GM18873 (cell line): ENCODE data around the gene MAPK8.
"Not testable (repeated sequence)": the region's sequence is repeated elsewhere in the genome, so short reads cannot be mapped to it uniquely, and the experiment has no call there.

ENCODE experiments used
- ATAC-seq: cut with Tn5 transposase; IDR thresholded peaks from one replicate; pipeline ENCODE4 v1.9.1; 2021; ENCODE audit warnings: mild to moderate bottlenecking, moderate library complexity, moderate number of reproducible peaks; ENCODE audit not compliant: unreplicated experiment, low FRiP score

MAPK8 gene

GRCh38 chr10:48412081-48412480 is 105.6 kb downstream of the MAPK8 start:
- no peak for ATAC-seq

GRCh38 chr10:48412933-48413332 is 106.5 kb downstream of the MAPK8 start:
- ATAC-seq: no peak

GRCh38 chr10:48414160-48414559 is 107.7 kb downstream of the MAPK8 start:
- no peak for ATAC-seq

- ATAC-seq: no peak
Observed at GRCh38 chr10:48414778-48415177, 108.3 kb downstream of the MAPK8 start.

GRCh38 chr10:48416584-48417232 is 110.2 kb downstream of the MAPK8 start:
- no peak for ATAC-seq

GRCh38 chr10:48417374-48417773 is 110.9 kb downstream of the MAPK8 start:
- no peak for ATAC-seq

GRCh38 chr10:48418189-48418788 is 111.8 kb downstream of the MAPK8 start:
- ATAC-seq: no peak

- ATAC-seq: no peak
Observed at GRCh38 chr10:48419714-48420113, 113.2 kb downstream of the MAPK8 start.

- ATAC-seq: not testable (repeated sequence)
Observed at GRCh38 chr10:48421862-48422261, 115.4 kb downstream of the MAPK8 start.

- ATAC-seq: no peak
Observed at GRCh38 chr10:48423884-48424283, 117.4 kb downstream of the MAPK8 start.

- no peak for ATAC-seq
Observed at GRCh38 chr10:48428896-48429295, 122.4 kb downstream of the MAPK8 start.

- no peak for ATAC-seq
Observed at GRCh38 chr10:48429309-48429708, 122.8 kb downstream of the MAPK8 start.

GRCh38 chr10:48430402-48430993 is 124.0 kb downstream of the MAPK8 start:
- ATAC-seq: no peak

- ATAC-seq: no peak
Observed at GRCh38 chr10:48431871-48432270, 125.4 kb downstream of the MAPK8 start.

GRCh38 chr10:48437546-48437945 is 131.1 kb downstream of the MAPK8 start:
- no peak for ATAC-seq

GRCh38 chr10:48439031-48439430 is 132.6 kb downstream of the MAPK8 start:
- no peak for ATAC-seq

GRCh38 chr10:48439581-48440041 is 133.1 kb downstream of the MAPK8 start:
- no peak for ATAC-seq

GRCh38 chr10:48440771-48441170 is 134.3 kb downstream of the MAPK8 start:
- ATAC-seq: no peak

GRCh38 chr10:48442090-48442808 is 135.8 kb downstream of the MAPK8 start:
- no peak for ATAC-seq

- ATAC-seq: no peak
Observed at GRCh38 chr10:48442809-48443177, 136.3 kb downstream of the MAPK8 start.

GRCh38 chr10:48444266-48444665 is 137.8 kb downstream of the MAPK8 start:
- ATAC-seq: no peak
